Gastroesophageal sphincter (tissue), 4 donors: Measurements from ENCODE around the gene KCNAB1. TPM values are rescaled to one million over a fixed set of nuclear protein-coding genes. Genes with fewer than 3 reads are reported as not detected.

Experiments used
- ATAC-seq: fragments of 150-250 bp; one replicate; pipeline ENCODE4 v1.9.1; 2016; ENCODE audit warnings: mild to moderate bottlenecking, moderate library complexity
- H3K27ac ChIP-seq, 4 donors: fragments of 200-600 bp; sonication (generic) in 3 of 4; 1 replicate in 3 of 4; 2 replicates in 1 of 4; pipeline ENCODE4 v1.5.1; 2016 to 2019
- H3K27me3 ChIP-seq: fragments of 200-600 bp; sonication (generic); one replicate; pipeline ENCODE4 v1.5.1; 2019
- H3K36me3 ChIP-seq, 2 donors: fragments of 200-600 bp; sonication (generic); one replicate each; pipeline ENCODE4 v1.5.1; 2019; ENCODE audit warnings: control low read depth in 1 of 2
- H3K4me1 ChIP-seq, 3 donors: fragments of 200-600 bp; sonication (generic); 1 replicate in 2 of 3; 2 replicates in 1 of 3; pipeline ENCODE4 v1.5.1; 2016 to 2019; ENCODE audit warnings: control low read depth in 2 of 3
- H3K4me3 ChIP-seq, 2 donors: fragments of 200-600 bp; sonication (generic); one replicate each; pipeline ENCODE4 v1.5.1; 2019; ENCODE audit warnings: mild to moderate bottlenecking in 1 of 2, moderate library complexity in 1 of 2
- H3K9me3 ChIP-seq, 3 donors: fragments of 200-600 bp; sonication (generic); one replicate each; pipeline ENCODE4 v1.5.1; 2017 to 2019; ENCODE audit warnings: control low read depth in 2 of 3
- EP300 ChIP-seq: sonication (generic); formaldehyde crosslinking; IDR thresholded peaks from one replicate; pipeline ENCODE4 v1.6.1; 2017; ENCODE audit warnings: antibody characterized with exemption, mild to moderate bottlenecking
- POLR2A ChIP-seq, 2 donors: fragments of 450-650 bp; IDR thresholded peaks; one replicate each; pipeline ENCODE4 v1.6.1; 2017; ENCODE audit warnings: antibody characterized with exemption in 2 of 2, mild to moderate bottlenecking in 2 of 2, moderate library complexity in 1 of 2
- POLR2AphosphoS5 ChIP-seq: sonication (generic); formaldehyde crosslinking; IDR thresholded peaks from one replicate; pipeline ENCODE4 v1.6.1; 2017; ENCODE audit warnings: antibody characterized with exemption
- WGBS, 2 donors: methylation state at CpG; one replicate each; pipeline ENCODE4 v1.1.5; 2018; ENCODE audit warnings: low coverage in 1 of 2; 5-methylcytosine and 5-hydroxymethylcytosine counted together
- total RNA-seq, 4 donors: library from RNA; depleted of rRNA; stranded (reverse); fragments of >200 nt; gene quantifications; one replicate each; pipeline ENCODE4 v1.1.0, GENCODE V29; 2016
- TF ChIP-seq, protein P1 (sequence below), 4 experiments: fragments of 200-600 bp in 2 of 4; fragments of 450-650 bp in 2 of 4; sonication (generic) in 1 of 4; IDR thresholded peaks; one replicate each; pipeline ENCODE4 v1.5.1; 2017 to 2019; ENCODE audit warnings: antibody characterized with exemption in 4 of 4, mild to moderate bottlenecking in 2 of 4, moderate library complexity in 2 of 4

The KCNAB1 gene
- total RNA-seq, 4 donors from 2014 or later, result 0.31 to 6.3 (median 1.9) TPM

DNA sequence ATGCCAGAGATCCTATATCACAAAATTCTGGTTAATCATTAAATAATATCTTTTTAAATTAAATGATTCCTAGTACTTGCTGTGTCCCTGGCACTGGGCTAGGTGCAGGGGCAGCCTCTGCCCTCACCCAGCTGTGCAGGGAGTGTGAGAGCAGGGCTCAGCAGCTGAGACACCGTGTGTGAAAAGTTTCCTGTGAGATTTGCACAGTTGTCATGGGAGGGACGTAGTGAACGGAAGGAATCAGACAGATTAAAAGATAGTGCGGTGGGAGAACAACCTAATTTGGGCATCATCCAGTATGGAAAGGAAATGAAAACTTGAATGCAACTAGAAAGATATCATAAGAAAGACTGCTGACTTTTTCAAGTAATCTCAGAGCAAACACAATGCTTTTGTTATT lies 230.4 kb downstream of the KCNAB1 start:
- Histone ChIP-seq H3K4me3 (no peak overlapping the region), H3K27ac (no peak overlapping the region), H3K4me1 (no peaks in the 10 kb centered on the region), H3K27me3 (no peaks in the 10 kb centered on the region), H3K36me3 (no peaks in the 10 kb centered on the region), H3K9me3 (no peaks in the 10 kb centered on the region)
- TF ChIP-seq POLR2AphosphoS5, result no peak
- TF ChIP-seq, protein P1, sequence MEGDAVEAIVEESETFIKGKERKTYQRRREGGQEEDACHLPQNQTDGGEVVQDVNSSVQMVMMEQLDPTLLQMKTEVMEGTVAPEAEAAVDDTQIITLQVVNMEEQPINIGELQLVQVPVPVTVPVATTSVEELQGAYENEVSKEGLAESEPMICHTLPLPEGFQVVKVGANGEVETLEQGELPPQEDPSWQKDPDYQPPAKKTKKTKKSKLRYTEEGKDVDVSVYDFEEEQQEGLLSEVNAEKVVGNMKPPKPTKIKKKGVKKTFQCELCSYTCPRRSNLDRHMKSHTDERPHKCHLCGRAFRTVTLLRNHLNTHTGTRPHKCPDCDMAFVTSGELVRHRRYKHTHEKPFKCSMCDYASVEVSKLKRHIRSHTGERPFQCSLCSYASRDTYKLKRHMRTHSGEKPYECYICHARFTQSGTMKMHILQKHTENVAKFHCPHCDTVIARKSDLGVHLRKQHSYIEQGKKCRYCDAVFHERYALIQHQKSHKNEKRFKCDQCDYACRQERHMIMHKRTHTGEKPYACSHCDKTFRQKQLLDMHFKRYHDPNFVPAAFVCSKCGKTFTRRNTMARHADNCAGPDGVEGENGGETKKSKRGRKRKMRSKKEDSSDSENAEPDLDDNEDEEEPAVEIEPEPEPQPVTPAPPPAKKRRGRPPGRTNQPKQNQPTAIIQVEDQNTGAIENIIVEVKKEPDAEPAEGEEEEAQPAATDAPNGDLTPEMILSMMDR (IDR thresholded peaks at IDR 0.05), result no peak
- no peak for TF ChIP-seq POLR2A (IDR thresholded peaks at IDR 0.05)
- no peak for TF ChIP-seq EP300
- 35 to 74% methylated on average over 3 to 4 of the region's 4 CpGs for WGBS, 2 donors
- ATAC-seq, result no peak

DNA sequence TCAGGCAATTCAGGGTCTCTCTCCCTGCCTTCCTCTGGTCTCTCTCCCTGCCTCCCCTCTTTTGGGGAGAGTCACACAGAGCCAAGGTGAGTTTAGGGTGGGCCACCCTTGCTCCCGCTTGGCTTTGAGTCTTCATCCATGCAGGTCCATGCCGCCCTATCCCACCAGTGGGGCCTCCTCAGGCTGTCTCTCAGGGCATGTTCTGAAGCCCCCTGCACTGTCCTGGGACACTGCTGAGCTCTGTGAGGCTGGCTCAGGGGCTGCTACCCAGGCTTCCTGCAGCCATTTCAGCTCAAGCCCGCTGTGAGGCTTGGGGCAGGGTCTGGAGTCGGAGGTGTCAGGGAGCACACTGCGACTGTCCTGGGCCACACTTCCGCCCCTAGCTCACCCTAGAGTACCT lies 231.4 kb downstream of the KCNAB1 start:
- ATAC-seq, result no peak
- Histone ChIP-seq H3K4me3 (no peak overlapping the region), H3K27ac (no peak overlapping the region), H3K27me3 (no peaks in the 10 kb centered on the region), H3K4me1 (no peaks in the 10 kb centered on the region), H3K9me3 (no peaks in the 10 kb centered on the region), H3K36me3 (no peaks in the 10 kb centered on the region)
- 80% methylated on average over 2 of the region's 6 CpGs; no CpG with 5 or more reads in 1 of the 2 donors for WGBS, 2 donors
- TF ChIP-seq, protein P1 (IDR thresholded peaks at IDR 0.05), result no peak
- TF ChIP-seq POLR2AphosphoS5 (no peak), EP300 (no peak), POLR2A (IDR thresholded peaks at IDR 0.05) (no peak)

DNA sequence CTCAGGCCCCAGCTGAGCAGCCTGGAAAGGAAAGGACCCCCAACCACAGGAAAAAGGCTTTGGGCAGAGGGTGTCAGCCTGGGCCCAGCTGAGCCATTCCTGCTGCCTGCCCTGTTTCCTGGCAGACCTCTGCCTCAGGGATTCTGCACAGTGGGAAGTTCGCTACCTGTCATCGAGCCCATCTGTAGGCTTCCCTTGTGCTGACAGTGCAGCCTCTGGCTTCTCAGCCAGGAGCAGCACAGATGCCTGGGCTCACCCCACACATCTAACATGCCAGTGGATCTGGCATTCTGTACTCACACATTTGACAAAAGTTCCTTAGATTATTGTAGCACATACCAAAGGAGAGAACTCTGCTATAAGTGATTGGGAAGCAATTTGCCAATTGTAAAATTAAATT lies 232.3 kb downstream of the KCNAB1 start:
- no peak for TF ChIP-seq EP300
- TF ChIP-seq POLR2A (IDR thresholded peaks at IDR 0.05), result no peak
- TF ChIP-seq POLR2AphosphoS5, result no peak
- TF ChIP-seq, protein P1 (IDR thresholded peaks at IDR 0.05), result no peak
- no peak for ATAC-seq
- no CpG with 5 or more reads among the region's 2 CpGs for WGBS, 2 donors

DNA sequence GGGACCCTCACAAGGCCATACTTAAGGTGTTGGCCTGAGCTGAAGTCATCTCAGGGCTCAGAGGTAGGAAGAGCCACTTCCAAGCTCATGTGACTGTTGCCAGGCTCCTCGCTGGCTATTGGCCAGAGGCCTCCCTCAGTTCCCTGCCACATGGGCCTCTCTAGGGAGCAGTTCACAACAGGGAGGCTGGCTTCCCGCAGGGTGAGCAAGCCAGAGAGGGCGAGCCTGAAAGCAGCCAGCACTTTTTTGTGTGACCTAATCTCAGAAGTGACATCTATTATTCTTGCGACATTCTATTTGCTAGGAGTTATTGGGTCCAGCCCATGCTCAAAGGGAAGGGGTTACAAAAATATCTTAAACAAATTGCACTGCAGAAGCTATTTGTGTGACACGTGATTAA lies 233.2 kb downstream of the KCNAB1 start:
- H3K9me3 ChIP-seq, result no peaks in the 10 kb centered on the region
- H3K4me1 ChIP-seq, result no peaks in the 10 kb centered on the region
- no peak overlapping the region for H3K4me3 ChIP-seq
- TF ChIP-seq POLR2AphosphoS5, result no peak
- TF ChIP-seq, protein P1 (IDR thresholded peaks at IDR 0.05), result no peak
- no peak for TF ChIP-seq EP300
- TF ChIP-seq POLR2A (IDR thresholded peaks at IDR 0.05), result no peak
- H3K27ac ChIP-seq, result no peak overlapping the region
- no peaks in the 10 kb centered on the region for H3K36me3 ChIP-seq
- ATAC-seq, result no peak
- H3K27me3 ChIP-seq, result no peaks in the 10 kb centered on the region
- 57 to 90% methylated on average over 1 to 3 of the region's 5 CpGs for WGBS, 2 donors

More for the DNA sequence above, 232.3 kb downstream of the KCNAB1 start:
- no peaks in the 10 kb centered on the region for H3K4me1 ChIP-seq
- no peaks in the 10 kb centered on the region for H3K9me3 ChIP-seq
- H3K4me3 ChIP-seq, result no peak overlapping the region
- no peaks in the 10 kb centered on the region for H3K36me3 ChIP-seq
- no peaks in the 10 kb centered on the region for H3K27me3 ChIP-seq
- H3K27ac ChIP-seq, result no peak overlapping the region

DNA sequence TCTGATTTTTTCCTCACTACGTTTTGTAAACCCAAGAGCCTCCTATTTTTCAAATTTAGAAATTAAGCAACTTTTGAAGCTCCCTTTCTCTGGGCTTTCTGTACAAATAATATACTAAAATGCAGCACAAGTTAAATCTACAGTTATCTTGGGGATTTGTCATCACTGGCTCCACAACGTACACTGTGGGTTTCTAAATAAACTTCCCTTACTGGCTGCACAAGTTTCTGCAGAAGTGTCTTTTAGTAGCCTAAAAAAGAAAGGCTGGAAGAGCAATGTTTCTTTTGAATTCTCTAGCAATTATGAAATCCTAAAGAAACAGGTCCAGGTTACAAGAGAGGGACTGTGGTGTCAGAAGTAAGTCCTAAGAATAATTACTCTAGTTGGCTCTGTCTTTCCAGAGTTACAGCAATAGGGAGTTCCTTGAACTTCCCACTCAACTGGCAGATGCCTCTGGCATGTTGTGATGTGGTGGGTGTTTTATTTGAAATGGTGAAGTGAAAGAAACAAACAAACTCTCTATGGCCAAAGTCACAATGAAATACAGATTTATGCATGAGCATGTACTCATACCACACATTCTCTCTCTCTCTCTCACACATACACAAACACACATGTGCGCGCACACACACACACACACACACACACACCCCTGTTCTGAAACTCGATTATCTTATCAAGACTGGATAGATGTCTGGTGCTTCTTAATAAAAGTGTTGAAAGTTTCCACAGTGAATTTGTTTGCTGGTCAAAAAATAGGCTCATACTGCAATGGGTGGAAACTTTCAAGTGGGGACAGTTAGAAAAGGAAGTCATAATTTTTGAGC lies 236.4 kb downstream of the KCNAB1 start:
- Histone ChIP-seq H3K36me3 (no peaks in the 10 kb centered on the region), H3K9me3 (no peaks in the 10 kb centered on the region), H3K27me3 (no peaks in the 10 kb centered on the region), H3K4me3 (no peak overlapping the region), H3K27ac (no peak overlapping the region), H3K4me1 (no peaks in the 10 kb centered on the region)
- peak; percentile 68 for ATAC-seq
- 39 to 50% methylated on average over 5 of the region's 5 CpGs for WGBS, 2 donors
- TF ChIP-seq POLR2A (IDR thresholded peaks at IDR 0.05) (no peak), EP300 (no peak), POLR2AphosphoS5 (peak; percentile 40)
- TF ChIP-seq, protein P1 (IDR thresholded peaks at IDR 0.05), result no peak
